Measurements from ENCODE around the gene MCF2L.
"Not testable (repeated sequence)": the region's sequence is repeated elsewhere in the genome, so short reads cannot be mapped to it uniquely, and the experiment has no call there.

MCF2L gene

DNA sequence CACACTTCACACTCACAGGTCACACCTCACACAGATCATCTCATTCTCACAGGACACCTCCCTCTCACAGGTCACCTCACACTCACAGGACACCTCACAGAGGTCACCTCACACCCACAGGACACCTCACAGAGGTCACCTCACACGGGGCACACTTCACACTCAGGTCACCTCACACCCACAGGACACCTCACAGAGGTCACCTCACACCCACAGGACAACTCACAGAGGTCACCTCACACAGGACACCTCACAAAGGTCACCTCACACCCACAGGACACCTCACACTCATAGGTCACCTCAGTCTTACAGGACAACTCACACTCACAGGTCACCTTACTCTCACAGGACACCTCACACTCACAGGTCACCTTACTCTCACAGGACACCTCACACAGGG lies 143.5 kb downstream of the MCF2L start:
- DNase-seq (ENCODE audit: low spot score) = not testable (repeated sequence)

DNA sequence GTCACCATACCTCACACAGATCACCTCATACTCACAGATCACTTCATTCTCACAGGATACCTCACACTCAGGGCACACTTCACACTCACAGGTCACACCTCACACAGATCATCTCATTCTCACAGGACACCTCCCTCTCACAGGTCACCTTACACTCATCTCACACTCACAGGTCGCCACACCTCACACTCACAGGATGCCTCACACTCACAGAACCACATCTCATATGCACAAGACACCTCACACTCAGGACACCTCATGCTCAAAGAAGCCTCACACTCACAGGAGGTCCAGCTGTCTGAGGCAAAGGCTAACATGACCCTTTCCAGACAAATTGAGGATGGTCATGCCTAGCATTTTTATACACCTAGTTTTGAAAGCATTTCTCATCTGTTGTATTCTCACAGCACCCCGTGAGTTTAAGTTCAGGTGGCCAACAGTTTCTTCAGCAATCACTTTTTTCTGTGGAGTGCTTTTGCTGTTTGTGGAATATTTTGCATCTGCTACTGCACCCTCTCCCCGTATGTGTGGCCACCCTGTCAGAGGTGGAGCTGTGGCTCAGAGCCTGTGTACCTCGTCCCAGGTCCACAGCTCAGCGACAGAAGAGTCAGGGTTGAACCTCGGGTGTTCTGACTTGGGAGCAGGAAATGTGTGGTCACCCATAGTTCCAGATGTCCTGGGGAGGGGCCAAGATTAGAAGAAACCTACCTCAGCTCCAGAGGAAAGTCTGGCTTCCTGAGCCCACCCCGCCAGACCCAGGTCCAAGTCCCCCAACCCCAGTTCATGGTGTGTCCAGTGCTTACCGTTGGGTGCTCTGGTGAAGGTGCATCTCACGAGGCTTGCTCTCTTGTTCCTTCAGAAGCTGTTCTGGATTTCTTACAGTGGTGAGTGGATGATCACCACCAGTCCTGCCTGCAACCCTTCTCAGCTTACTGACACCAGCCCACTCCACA lies 144.2 kb downstream of the MCF2L start:
- DNase-seq (ENCODE audit: low spot score) = no peak

DNA sequence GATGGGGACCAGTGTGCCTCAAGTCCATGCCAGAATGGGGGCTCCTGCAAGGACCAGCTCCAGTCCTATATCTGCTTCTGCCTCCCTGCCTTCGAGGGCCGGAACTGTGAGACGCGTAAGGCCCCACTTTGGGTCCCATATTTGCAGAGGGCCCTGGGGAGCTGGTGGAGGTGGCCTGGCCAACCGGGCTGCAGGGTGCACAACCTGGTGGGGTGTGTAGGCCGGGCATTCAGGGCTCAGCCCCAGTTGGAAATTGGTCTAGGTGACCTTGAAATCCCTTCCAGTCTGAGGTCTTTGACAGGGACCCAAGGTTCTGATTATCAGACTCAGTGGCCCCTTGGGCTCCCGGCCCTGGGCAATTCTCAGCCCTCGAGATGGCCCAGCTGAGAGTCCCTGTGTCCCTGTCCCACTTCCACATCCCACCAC lies 144.8 kb downstream of the MCF2L start:
- no peak for DNase-seq (ENCODE audit: low spot score)

DNA sequence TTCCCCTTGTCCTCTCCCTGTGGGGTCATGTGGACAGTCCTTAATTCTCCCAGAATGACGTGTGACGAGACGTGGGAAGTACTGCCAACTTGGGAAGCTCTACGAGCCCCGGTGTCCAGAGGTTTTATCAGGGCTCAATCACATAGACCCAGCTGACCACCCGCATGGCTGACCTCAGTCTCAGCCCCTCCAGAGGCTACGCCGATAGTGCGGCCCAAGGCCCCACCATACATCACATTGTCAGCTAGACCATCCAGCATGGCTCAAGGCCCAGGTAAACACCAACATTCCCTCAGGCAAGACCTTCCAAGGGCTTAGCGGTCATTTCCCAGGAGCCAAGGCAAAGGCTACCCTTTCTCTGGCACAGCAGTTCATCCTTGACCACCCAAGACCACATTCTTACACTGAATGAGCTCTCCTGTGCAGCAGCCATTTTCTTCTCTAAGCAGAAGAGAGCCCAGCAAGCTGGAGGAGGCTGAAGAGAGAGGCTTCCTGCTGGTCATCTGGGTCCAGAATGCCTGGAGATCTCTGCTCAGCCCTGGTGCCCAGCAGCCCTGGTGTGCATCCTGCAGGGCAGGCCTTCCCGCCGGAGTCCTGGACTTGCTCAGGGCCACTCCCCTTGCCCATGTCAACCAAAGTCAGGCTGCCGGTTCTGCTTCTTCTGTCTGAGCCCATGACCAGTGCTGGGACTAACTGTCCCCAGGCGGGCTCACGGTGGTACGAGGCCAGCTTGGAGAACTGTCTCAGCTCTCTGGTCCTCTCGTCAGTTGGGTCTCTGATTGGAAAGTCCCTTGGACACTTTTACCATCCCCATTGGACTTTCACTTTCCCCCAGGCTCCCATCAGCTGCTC lies 145.7 kb downstream of the MCF2L start:
- no peak for DNase-seq (ENCODE audit: low spot score)

DNA sequence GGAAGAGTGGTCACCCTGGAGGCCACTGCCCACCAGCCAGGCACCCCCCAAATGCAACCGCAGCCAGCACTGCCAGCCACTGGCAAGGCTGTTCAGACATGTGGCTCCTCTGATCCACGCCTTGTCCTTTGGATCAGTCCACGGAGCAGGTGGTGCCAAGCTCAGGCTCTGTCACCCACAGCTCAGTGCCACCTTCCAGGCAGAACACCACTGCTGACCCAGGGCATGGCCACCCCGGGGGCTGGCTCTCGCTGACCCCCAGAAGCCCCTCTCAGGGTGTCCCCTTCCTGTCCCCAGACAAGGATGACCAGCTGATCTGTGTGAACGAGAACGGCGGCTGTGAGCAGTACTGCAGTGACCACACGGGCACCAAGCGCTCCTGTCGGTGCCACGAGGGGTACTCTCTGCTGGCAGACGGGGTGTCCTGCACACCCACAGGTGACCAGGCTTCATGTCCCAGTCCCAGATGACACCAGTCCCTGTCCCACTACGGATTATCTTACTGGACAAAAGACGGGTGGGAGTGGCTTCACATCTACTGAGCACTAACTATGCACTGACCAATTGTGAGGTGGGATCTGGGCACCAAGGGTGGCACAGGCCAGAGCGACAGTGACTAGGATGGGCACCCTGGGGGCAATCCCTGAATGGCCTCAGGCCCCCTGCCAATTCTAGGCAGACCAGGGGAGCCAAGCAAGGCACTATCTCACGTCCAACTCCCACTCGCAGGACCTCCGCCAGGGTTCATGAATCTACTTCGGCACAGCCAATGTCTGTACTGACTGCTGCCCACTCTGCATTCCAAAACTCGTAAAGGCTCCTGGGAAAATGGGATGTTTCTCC lies 146.6 kb downstream of the MCF2L start:
- no peak for DNase-seq (ENCODE audit: low spot score)

DNA sequence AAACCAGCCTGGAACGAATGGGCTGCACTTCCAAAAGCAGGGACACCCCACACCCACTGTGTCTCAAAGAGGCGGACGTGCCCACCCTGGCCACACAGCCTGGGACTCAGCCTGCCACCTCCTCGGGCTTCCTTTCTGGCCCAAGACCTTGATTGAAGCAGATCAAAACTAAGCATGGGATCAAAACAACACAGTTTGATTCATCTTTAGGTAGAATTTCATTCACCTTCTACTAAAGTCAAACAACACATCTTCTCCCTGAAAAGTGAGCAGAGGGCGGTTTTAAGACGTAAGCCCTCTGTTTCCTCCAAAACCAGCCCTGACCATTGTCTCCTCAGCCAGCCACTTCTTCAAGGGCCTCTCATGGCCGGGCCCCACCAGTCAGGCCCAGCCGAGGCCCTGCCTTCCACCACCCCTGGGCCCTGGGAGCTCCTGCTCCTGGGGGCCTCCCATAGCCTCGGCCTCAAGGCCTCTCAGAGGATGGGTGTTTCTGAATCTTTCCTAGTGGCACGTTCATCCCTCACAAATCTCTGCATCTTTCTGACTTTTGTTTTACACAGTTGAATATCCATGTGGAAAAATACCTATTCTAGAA lies 147.3 kb downstream of the MCF2L start:
- DNase-seq (ENCODE audit: low spot score) = no peak

DNA sequence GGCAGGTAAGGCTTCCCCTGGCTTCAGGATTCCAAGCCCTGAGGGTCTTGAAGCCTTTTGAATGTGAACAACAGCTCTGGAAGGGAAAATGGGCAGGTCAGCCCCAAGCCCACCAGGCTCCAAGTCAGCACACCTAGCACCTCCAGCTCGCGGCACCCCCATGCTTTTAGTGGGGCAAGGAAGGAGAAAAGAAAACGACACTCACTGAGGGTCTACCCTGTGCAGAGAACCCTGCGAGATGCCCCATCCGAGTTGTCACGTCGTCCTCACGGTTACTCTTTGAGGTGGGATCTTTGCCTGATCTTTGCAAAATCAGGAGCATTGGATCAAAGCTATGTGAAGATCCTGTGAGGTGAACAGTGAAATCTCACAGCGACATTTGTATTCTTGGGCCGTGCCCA lies 147.9 kb downstream of the MCF2L start:
- no peak for DNase-seq (ENCODE audit: low spot score)

DNA sequence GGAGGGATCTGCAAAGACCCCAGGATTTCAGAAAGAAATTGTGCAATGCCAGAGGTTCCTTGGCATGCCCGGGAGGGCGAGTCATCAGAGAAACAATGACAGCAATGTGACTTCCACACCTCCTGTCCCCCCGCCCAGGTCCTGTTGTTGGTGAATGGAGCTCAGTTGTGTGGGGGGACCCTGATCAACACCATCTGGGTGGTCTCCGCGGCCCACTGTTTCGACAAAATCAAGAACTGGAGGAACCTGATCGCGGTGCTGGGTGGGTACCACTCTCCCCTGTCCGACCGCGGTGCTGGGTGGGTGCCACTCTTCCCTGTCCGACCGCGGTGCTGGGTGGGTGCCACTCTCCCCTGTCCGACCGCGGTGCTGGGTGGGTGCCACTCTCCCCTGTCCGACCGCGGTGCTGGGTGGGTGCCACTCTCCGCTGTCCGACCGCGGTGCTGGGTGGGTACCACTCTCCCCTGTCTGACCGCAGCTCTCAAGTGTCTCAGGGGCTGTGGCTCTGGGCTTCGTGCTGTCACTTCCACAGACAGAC lies 148.4 kb downstream of the MCF2L start:
- no peak for DNase-seq (ENCODE audit: low spot score)

DNA sequence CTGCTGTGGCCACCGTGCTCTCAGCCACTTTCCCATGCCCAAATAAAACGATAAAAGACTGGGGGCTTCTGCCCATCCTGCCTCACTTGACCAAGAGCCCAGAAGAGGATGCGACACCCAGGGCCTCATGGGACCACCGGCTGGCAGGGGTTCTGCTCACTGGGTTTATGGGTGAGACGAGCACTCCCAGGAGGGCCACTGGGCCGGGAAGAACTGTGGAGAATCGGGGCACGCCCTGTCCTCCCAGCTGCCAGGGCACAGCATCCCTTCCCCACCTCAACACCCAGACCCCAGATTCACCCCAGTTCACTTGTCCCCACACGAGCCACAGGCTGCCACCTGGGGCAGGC lies 148.9 kb downstream of the MCF2L start:
- DNase-seq (ENCODE audit: low spot score) = no peak

DNA sequence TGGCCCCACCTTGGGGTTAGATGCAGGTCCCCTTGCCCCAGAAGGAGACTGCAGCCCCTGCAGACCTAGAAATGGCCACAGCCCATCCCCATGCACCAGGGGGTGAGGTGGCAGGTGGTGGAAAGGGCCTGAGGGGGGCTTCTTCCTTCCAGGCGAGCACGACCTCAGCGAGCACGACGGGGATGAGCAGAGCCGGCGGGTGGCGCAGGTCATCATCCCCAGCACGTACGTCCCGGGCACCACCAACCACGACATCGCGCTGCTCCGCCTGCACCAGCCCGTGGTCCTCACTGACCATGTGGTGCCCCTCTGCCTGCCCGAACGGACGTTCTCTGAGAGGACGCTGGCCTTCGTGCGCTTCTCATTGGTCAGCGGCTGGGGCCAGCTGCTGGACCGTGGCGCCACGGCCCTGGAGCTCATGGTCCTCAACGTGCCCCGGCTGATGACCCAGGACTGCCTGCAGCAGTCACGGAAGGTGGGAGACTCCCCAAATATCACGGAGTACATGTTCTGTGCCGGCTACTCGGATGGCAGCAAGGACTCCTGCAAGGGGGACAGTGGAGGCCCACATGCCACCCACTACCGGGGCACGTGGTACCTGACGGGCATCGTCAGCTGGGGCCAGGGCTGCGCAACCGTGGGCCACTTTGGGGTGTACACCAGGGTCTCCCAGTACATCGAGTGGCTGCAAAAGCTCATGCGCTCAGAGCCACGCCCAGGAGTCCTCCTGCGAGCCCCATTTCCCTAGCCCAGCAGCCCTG lies 149.4 kb downstream of the MCF2L start:
- no peak for DNase-seq (ENCODE audit: low spot score)

DNA sequence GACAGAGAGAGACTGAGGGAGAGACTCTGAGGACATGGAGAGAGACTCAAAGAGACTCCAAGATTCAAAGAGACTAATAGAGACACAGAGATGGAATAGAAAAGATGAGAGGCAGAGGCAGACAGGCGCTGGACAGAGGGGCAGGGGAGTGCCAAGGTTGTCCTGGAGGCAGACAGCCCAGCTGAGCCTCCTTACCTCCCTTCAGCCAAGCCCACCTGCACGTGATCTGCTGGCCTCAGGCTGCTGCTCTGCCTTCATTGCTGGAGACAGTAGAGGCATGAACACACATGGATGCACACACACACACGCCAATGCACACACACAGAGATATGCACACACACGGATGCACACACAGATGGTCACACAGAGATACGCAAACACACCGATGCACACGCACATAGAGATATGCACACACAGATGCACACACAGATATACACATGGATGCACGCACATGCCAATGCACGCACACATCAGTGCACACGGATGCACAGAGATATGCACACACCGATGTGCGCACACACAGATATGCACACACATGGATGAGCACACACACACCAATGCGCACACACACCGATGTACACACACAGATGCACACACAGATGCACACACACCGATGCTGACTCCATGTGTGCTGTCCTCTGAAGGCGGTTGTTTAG lies 150.3 kb downstream of the MCF2L start:
- DNase-seq (ENCODE audit: low spot score) = no peak

DNA sequence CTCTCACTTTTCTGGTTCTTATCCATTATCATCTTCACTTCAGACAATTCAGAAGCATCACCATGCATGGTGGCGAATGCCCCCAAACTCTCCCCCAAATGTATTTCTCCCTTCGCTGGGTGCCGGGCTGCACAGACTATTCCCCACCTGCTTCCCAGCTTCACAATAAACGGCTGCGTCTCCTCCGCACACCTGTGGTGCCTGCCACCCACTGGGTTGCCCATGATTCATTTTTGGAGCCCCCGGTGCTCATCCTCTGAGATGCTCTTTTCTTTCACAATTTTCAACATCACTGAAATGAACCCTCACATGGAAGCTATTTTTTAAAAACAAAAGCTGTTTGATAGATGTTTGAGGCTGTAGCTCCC lies 150.8 kb downstream of the MCF2L start:
- no peak for DNase-seq (ENCODE audit: low spot score)

DNA sequence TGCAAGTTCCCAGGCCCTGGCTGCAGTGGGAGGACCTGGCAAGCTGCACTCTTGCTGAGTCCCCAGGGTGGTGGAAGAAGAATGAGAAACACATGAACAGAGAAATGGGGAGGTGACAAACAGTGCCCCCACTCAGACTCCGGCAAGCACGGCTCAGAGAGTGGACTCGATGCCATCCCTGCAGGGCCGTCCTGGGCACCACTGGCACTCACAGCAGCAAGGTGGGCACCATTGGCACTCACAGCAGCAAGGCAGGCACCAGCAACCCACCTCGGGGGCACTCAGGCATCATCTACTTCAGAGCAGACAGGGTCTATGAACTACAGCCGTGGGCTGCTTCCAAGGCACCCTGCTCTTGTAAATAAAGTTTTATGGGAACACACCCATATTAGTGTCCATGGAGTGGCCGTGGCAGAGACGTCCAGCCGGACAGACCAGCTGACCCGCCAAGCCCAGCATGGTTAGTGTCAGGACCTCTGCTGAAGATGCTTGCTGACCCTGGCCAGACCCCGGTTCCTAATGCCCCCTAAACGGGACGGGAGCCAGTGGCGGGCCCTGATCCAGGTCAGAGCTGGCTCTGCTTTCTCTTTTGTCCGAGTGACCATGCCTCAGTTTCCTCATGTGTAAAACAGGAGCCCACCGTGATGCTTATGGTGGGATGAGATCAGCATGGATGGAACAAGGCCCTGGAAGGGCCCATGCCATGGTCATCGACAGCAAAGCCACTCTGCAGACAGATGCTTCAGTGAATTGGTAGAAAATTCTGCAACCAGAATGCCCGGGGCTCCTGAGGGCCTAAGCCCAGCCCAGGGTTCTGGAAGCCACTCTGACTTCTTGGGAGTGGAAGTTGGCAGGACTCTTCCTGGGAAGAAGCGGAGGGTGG lies 151.5 kb downstream of the MCF2L start:
- DNase-seq (ENCODE audit: low spot score) = no peak

DNA sequence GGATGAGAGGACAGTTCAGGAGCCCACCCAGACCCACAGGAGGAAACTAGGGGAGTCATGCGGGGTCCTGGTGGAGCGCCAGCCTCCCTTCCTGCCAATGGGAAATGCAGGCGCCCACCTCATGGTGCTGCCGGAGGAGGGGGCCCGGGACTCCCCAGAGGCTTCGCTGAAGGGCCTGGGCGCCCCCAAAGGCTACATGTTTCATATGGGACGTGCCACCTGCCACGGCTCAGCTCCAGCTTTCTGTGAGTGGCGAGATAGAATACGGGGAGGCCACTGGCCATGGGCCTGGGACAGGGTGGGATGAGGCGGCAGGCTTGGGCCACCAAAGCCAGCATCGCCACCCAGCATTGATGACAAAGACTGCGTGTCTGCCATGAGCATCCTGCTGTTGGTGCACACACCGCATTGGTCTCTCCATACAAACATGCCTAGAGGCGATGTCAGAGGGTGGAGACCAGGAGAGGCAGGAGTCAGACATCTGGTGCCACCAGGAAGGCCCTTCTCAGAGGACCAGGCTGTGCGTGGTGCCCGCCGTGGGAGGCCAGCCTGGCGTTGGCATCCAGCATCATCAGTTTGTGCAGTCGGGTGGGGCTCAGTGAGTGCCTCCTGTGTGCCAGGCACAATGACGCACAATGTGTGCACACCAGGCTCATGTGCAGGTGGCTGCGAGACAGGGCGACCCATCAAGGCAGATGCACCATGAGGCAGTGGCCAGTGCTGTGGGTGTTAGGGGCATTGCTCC lies 152.3 kb downstream of the MCF2L start:
- no peak for DNase-seq (ENCODE audit: low spot score)

DNA sequence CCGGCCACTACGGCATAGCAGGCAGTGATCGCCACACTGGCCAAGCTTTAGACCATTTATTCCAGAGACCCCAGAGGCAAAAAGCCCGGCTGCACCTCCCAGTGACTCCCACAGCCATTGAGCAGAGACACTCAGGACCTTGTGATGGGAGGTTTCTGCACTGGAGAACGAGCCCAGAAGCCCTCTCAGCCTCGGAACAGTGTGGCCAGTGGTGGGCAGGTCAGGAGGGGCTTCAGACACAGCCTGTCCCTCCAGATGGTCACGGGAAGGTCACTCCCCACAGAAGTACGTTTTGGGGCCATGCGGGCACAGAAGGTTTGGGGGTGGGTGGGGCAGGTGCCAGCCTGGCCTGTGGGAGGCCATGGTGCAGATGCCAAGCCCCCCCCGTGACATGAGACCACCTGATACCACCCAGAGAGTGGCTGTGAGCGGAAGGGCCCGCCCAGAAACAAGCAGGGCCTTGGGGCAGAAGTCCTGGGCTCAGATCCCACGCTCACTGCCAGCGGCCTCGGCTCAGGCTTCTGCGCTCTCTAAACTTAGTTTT lies 153.0 kb downstream of the MCF2L start:
- DNase-seq (ENCODE audit: low spot score) = no peak

DNA sequence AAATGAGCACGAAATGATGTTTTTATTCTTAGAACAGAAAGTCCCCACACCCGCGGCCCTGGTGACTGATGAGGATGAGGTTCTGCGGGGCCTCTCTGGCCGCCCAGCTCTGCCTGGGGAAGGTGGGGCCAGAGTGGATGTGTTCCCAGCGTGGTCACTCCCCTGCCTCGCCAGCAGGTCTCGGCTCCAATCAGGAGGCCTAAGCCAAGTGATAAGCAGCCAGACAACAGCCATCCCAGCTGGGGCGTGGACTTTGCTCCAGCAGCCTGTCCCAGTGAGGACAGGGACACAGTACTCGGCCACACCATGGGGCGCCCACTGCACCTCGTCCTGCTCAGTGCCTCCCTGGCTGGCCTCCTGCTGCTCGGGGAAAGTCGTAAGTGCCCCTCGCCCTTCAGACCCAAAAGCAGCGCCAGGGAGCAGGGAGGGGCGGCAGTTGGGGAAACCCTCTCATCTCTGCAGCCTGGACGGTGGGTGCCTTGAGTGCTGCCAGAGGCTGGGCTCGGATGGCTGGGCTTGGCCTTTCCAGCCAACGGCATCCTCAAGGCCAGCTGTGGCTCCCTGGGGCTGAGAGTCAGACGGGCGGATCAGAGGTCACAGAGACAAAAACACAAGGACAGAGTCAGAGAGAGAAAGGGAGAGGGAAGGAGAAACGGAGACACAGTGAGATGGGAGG lies 153.7 kb downstream of the MCF2L start, which contains the start of gene F10:
Gene F10, plus strand, starts transcription at position 250 of the 676 bp plus-strand sequence. Its CDS starts 57 bp downstream, at position 307.
- DNase-seq (ENCODE audit: low spot score) = no peak
